Liver (tissue), 2 donors: ENCODE measurements around the gene STOM.

Experiments
- MAX ChIP-seq: IDR thresholded peaks from 2 replicates; pipeline ENCODE4 v1.6.1; 2016; ENCODE audit warnings: antibody characterized with exemption
- REST ChIP-seq: IDR thresholded peaks from 2 replicates; pipeline ENCODE4 v1.6.1; 2016; ENCODE audit warnings: antibody characterized with exemption, mild to moderate bottlenecking
- TF ChIP-seq, protein P1 (sequence below): fragments of 150-350 bp; IDR thresholded peaks from 2 replicates; pipeline ENCODE4 v1.5.1; 2017; ENCODE audit warnings: improper control_type of control experiment, low read depth, low read length; ENCODE audit not compliant: missing input control
- donor health status: healthy.

- TF ChIP-seq, protein P1, sequence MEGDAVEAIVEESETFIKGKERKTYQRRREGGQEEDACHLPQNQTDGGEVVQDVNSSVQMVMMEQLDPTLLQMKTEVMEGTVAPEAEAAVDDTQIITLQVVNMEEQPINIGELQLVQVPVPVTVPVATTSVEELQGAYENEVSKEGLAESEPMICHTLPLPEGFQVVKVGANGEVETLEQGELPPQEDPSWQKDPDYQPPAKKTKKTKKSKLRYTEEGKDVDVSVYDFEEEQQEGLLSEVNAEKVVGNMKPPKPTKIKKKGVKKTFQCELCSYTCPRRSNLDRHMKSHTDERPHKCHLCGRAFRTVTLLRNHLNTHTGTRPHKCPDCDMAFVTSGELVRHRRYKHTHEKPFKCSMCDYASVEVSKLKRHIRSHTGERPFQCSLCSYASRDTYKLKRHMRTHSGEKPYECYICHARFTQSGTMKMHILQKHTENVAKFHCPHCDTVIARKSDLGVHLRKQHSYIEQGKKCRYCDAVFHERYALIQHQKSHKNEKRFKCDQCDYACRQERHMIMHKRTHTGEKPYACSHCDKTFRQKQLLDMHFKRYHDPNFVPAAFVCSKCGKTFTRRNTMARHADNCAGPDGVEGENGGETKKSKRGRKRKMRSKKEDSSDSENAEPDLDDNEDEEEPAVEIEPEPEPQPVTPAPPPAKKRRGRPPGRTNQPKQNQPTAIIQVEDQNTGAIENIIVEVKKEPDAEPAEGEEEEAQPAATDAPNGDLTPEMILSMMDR: no peak
- TF ChIP-seq REST (peak; percentile 82), MAX (peak; percentile 70)
These were observed 47.9 kb downstream of the STOM start for GRCh38 chr9:121322037-121322736.
